HepG2 (cell line): ENCODE measurements around the gene FGFR3. TPM values are rescaled to one million over a fixed set of nuclear protein-coding genes. Genes with fewer than 3 reads are reported as not detected.
A peak's percentile ranks its signal among the peaks of the same experiment; 100 is the strongest.

Experiments used
- FOXC1 ChIP-seq: sonication (generic); formaldehyde crosslinking; IDR thresholded peaks from 2 replicates; pipeline ENCODE4 v1.8.0; 2022; ENCODE audit warnings: mild to moderate bottlenecking, missing genetic modification reagents, borderline replicate concordance
- GPBP1L1 ChIP-seq: sonication (generic); formaldehyde crosslinking; IDR thresholded peaks from 2 replicates; pipeline ENCODE4 v1.5.0; 2020; ENCODE audit warnings: mild to moderate bottlenecking, missing genetic modification reagents
- HNRNPL ChIP-seq: fragments of 200-400 bp; formaldehyde crosslinking; IDR thresholded peaks from 2 replicates; pipeline ENCODE4 v1.6.1; 2017; ENCODE audit warnings: mild to moderate bottlenecking, low read depth, low read length
- KLF12 ChIP-seq: sonication (generic); formaldehyde crosslinking; IDR thresholded peaks from 2 replicates; pipeline ENCODE4 v1.4.0; 2020; ENCODE audit warnings: missing genetic modification reagents, borderline replicate concordance
- MEF2D ChIP-seq: sonication (generic); formaldehyde crosslinking; IDR thresholded peaks from 2 replicates; pipeline ENCODE4 v1.5.1; 2020; ENCODE audit warnings: mild to moderate bottlenecking, missing genetic modification reagents
- PPARG ChIP-seq: conservative IDR thresholded peaks from 2 replicates; pipeline ENCODE4 v1.6.1; 2016; ENCODE audit warnings: missing biosample characterization, missing genetic modification reagents
- RBM39 ChIP-seq: fragments of 200-400 bp; formaldehyde crosslinking; IDR thresholded peaks from one replicate; pipeline ENCODE4 v1.6.1; 2018; ENCODE audit warnings: antibody characterized with exemption, mild to moderate bottlenecking, low read depth, low read length; ENCODE audit not compliant: poor library complexity, severe bottlenecking
- RFXANK ChIP-seq: IDR thresholded peaks from 2 replicates; pipeline ENCODE4 v1.6.1; 2016
- TCF12 ChIP-seq, 2 experiments: fragments of 450-650 bp in 1 of 2; sonication (generic) in 1 of 2; formaldehyde crosslinking in 1 of 2; IDR thresholded peaks; 2 replicates each; pipeline versions ENCODE4 v1.6.1 to v1.8.0; 2017 to 2022; ENCODE audit warnings: antibody characterized with exemption in 1 of 2, mild to moderate bottlenecking in 1 of 2, missing genetic modification reagents in 1 of 2, moderate library complexity in 1 of 2
- TGIF2 ChIP-seq: IDR thresholded peaks from 2 replicates; pipeline ENCODE4 v1.6.1; 2016; ENCODE audit warnings: control low read depth, missing compliant biosample characterization
- ZBTB25 ChIP-seq: IDR thresholded peaks from 2 replicates; pipeline ENCODE4 v1.6.1; 2018; ENCODE audit warnings: missing genetic modification reagents
- ZFX ChIP-seq: sonication (generic); formaldehyde crosslinking; IDR thresholded peaks from 2 replicates; pipeline ENCODE4 v1.4.0; 2020; ENCODE audit warnings: mild to moderate bottlenecking, low read depth, missing genetic modification reagents, moderate library complexity
- ZGPAT ChIP-seq: IDR thresholded peaks from 2 replicates; pipeline ENCODE4 v1.6.1; 2016; ENCODE audit warnings: mild to moderate bottlenecking
- ZHX2 ChIP-seq, 2 experiments: sonication (generic) in 1 of 2; formaldehyde crosslinking in 1 of 2; IDR thresholded peaks; 2 replicates each; pipeline versions ENCODE4 v1.6.1 to v1.9.0; 2014 to 2022; ENCODE audit warnings: antibody characterized with exemption in 1 of 2, borderline replicate concordance in 1 of 2, inconsistent platforms in 1 of 2, low read depth in 1 of 2, missing genetic modification reagents in 1 of 2
- ZNF337 ChIP-seq: sonication (generic); formaldehyde crosslinking; IDR thresholded peaks from 2 replicates; pipeline ENCODE4 v1.5.1; 2020; ENCODE audit warnings: missing genetic modification reagents, low read depth, mild to moderate bottlenecking, borderline replicate concordance
- ZNF547 ChIP-seq: sonication (generic); formaldehyde crosslinking; IDR thresholded peaks from 2 replicates; pipeline ENCODE4 v1.5.1; 2020; ENCODE audit warnings: mild to moderate bottlenecking, missing genetic modification reagents
- ZNF550 ChIP-seq: sonication (generic); formaldehyde crosslinking; IDR thresholded peaks from 2 replicates; pipeline ENCODE4 v1.4.0; 2020; ENCODE audit warnings: mild to moderate bottlenecking, missing genetic modification reagents, borderline replicate concordance
- ZNF777 ChIP-seq: sonication (generic); formaldehyde crosslinking; IDR thresholded peaks from 2 replicates; pipeline ENCODE4 v1.4.0; 2020; ENCODE audit warnings: missing genetic modification reagents
- polyA plus RNA-seq, 8 experiments: library from polyadenylated mRNA; depleted of rRNA in 3 of 8; stranded (reverse) in 7 of 8; unstranded in 1 of 8; fragments of >200 nt; fragmentation: Illumina TruSeq in 4 of 8; extraction: Trizol in 4 of 8; gene quantifications; 2 replicates each; pipeline versions ENCODE4 v1.2.1 to v1.2.3, GENCODE V29; 2011 to 2016; ENCODE audit warnings: low read depth in 4 of 8, missing spikeins in 1 of 8, mixed read lengths in 1 of 8; ENCODE audit not compliant: insufficient read depth in 1 of 8
- total RNA-seq, 5 experiments: library from RNA; depleted of rRNA; stranded (reverse); fragments of >200 nt; fragmentation: Illumina TruSeq; extraction: Trizol; gene quantifications; 2 replicates each; pipeline ENCODE4 v1.2.3, GENCODE V29; 2016; ENCODE audit warnings: low read depth in 1 of 5

FGFR3 gene
- total and polyA plus RNA-seq, 2 of the 13 experiments (the other 11 are each of a cell fraction or from before 2014, with no cell fraction given): 103 to 109 TPM

DNA sequence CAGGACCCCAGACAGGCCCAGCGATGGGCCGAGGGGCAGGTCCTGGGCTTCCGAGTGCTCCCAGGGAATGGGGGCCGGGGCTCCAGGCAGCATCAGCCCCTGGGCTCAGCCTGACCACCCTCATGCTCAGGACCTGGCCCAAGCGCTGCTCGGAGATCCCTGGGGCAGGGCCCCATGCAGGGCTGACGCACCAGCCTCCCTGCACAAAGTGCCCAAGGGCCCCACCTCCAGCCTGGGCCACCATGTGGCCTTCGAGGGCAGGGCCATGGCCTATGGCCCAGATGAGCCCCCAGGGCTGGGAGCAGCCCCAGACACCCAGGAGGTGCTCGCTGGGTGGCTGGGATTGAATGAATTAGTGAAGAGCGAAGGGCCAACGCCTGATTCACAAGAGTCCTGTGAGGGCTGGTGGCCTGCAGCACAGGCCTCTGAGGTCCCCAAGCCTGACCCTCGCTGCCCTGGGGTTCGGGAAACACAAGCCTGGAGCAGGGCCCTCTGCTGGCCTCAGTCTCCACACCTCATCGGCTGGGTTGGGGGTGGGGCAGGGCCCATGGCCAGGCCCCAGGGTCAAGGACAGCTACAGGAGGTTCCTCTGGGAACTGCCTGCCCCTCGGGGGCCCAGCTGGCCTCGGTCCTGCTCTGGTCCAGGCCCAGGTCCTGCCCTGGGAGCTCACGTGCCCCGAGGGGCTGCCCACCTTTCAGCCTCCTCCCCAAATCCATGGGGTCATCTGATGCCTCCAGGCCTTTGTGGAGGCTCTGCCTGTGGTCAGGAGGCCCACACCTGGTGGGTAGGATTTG is 13.3 kb upstream of the FGFR3 start (continued):
- TF ChIP-seq ZNF550 (CRISPR knock-in tag) (peak; percentile 56; the same call in 1 of the 2 replicates), ZGPAT (CRISPR knock-in tag) (peak; percentile 83; the same call in 1 of the 2 replicates), GPBP1L1 (no peak), ZNF777 (CRISPR knock-in tag) (peak; percentile 54; the same call in 1 of the 2 replicates), ZNF337 (CRISPR knock-in tag) (0 out of 2 replicates have a peak, but pooled peaks have one; percentile 74), MEF2D (CRISPR knock-in tag) (peak; percentile 90), TCF12 (IDR thresholded peaks at IDR 0.05) (no peak), TCF12 (CRISPR knock-in tag; IDR thresholded peaks at IDR 0.05) (peak; percentile 27; the same call in 1 of the 2 replicates), TGIF2 (0 out of 2 replicates have a peak, but pooled peaks have one; percentile 27), KLF12 (0 out of 2 replicates have a peak, but pooled peaks have one; percentile 20), ZBTB25 (peak; percentile 86), ZHX2 (IDR thresholded peaks at IDR 0.05; ENCODE audit: low read depth) (no peak), ZHX2 (CRISPR knock-in tag; IDR thresholded peaks at IDR 0.05; ENCODE audit: borderline replicate concordance) (peak; percentile 67; the same call in 1 of the 2 replicates), FOXC1 (CRISPR knock-in tag) (peak; percentile 50), RFXANK (no peak), HNRNPL (peak; percentile 93), ZFX (peak; percentile 96), PPARG (CRISPR knock-in tag) (peak; percentile 97), RBM39 (peak; percentile 83), ZNF547 (CRISPR knock-in tag) (peak; percentile 66)
